Activated CD4-positive, alpha-beta memory T cell treated with anti-CD3 and anti-CD28 coated beads, Interleukin-2, amount 10 ng/mL, durations not matched to agents 7 days and 5 days (primary cell): ENCODE measurements around the gene KIAA0825. TPM values are rescaled to one million over a fixed set of nuclear protein-coding genes. Genes with fewer than 3 reads are reported as not detected.

Experiments
- CTCF ChIA-PET: fragments of 350-600 bp; sonication (Branson Sonifier 250); formaldehyde crosslinking; loops from one replicate; lab custom pipeline; 2021; ENCODE audit warnings: antibody characterized with exemption, inconsistent platforms; lab: Charles Lee
- POLR2A ChIA-PET: fragments of 350-600 bp; sonication (Branson Sonifier 250); formaldehyde crosslinking; loops from one replicate; lab custom pipeline; 2021; ENCODE audit warnings: antibody characterized with exemption; lab: Charles Lee
- DNase-seq: peaks from one replicate; pipeline ENCODE4 v3.0.0-alpha.2; 2020
- H3K27ac Mint-ChIP-seq: one replicate; pipeline ENCODE4 v1.8.0; 2021; ENCODE audit warnings: mild to moderate bottlenecking, mixed read lengths
- H3K27me3 Mint-ChIP-seq: one replicate; pipeline ENCODE4 v1.8.0; 2021; ENCODE audit warnings: mixed read lengths
- H3K36me3 Mint-ChIP-seq: one replicate; pipeline ENCODE4 v1.8.0; 2021; ENCODE audit warnings: low read depth, mixed read lengths
- H3K4me1 Mint-ChIP-seq: one replicate; pipeline ENCODE4 v1.8.0; 2021; ENCODE audit warnings: mixed read lengths
- H3K4me3 Mint-ChIP-seq: one replicate; pipeline ENCODE4 v1.8.0; 2021; ENCODE audit warnings: mild to moderate bottlenecking, mixed read lengths
- H3K9me3 Mint-ChIP-seq: one replicate; pipeline ENCODE4 v1.8.0; 2021; ENCODE audit warnings: mixed read lengths
- total RNA-seq, 2 experiments: library from RNA; stranded (reverse); gene quantifications; one replicate each; pipeline ENCODE4 v1.2.3, GENCODE V29; 2021

KIAA0825 gene
- total RNA-seq, 2 experiments from 2014 or later: 1.5 to 1.7 TPM

DNA sequence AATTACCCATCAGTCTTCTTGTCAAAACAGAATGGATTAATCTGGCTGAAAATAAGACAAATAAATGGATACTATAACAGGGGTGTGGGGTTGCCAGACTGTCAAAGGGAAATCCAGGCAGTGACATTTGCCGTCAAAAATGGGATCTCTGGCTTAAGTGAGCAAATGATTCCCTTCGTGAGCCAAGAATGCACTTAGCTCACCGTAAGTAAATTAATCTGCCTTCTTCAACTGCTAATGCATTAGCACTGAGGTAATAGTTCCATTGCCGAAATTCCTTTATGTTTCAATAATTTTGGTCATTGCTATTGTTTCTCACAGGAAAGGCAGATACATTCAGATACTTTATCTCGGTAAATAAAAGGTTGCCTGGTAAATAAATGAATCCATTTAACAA lies 377.8 kb downstream of the KIAA0825 start:
- no peaks in the 10 kb centered on the region for H3K4me1 Mint-ChIP-seq
- no peaks in the 10 kb centered on the region for H3K9me3 Mint-ChIP-seq
- ChIA-PET POLR2A (no interaction called here), CTCF (no interaction called here)
- no peak for DNase-seq
- H3K27me3 Mint-ChIP-seq: no peaks in the 10 kb centered on the region
- H3K4me3 Mint-ChIP-seq: no peak overlapping the region
- H3K36me3 Mint-ChIP-seq: no peaks in the 10 kb centered on the region
- H3K27ac Mint-ChIP-seq: no peak overlapping the region

DNA sequence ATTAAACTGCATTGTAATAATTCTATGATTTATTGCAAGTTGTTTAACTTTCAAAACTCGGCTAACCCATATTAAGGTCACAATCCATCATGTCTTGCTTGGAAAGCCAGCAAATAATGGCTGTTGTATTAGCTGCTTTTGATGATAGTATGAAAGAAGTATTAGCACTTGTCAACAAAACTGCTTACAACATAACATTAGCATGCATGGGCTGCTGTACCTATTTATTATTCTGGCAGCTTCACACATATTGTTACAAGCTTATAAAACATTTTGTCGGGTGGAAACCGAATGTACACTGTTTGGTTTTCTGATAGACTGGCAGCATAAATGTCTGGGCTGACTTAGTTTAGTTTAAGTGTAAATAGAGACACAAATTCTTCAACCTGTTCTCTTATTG lies 378.3 kb downstream of the KIAA0825 start:
- Mint-ChIP-seq H3K36me3 (no peaks in the 10 kb centered on the region), H3K27ac (no peak overlapping the region), H3K4me1 (no peaks in the 10 kb centered on the region), H3K9me3 (no peaks in the 10 kb centered on the region), H3K4me3 (no peak overlapping the region), H3K27me3 (no peaks in the 10 kb centered on the region)
- ChIA-PET CTCF (no interaction called here), POLR2A (no interaction called here)
- DNase-seq: no peak

DNA sequence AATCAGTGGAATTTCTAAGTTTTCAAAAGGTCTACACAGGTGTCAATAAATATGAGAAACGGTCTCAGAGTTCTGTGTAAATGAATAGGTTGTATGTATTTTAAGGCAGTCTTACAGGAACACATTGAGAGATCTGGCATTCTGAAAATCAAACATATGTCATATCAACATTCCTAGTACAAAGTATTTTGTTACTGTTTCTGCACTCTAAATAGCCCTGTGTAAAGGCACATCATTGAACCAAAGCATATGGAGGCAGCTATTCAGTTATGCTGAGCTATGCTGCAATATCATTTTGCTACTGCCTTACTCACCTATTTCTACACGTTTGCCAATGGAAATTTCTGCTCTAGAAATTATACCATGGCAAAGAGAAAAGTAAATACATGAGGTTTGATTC lies 379.1 kb downstream of the KIAA0825 start:
- ChIA-PET CTCF (no interaction called here), POLR2A (no interaction called here)
- Mint-ChIP-seq H3K4me1 (no peaks in the 10 kb centered on the region), H3K27me3 (no peaks in the 10 kb centered on the region), H3K9me3 (no peaks in the 10 kb centered on the region), H3K36me3 (no peaks in the 10 kb centered on the region), H3K4me3 (no peak overlapping the region), H3K27ac (no peak overlapping the region)
- DNase-seq: no peak

DNA sequence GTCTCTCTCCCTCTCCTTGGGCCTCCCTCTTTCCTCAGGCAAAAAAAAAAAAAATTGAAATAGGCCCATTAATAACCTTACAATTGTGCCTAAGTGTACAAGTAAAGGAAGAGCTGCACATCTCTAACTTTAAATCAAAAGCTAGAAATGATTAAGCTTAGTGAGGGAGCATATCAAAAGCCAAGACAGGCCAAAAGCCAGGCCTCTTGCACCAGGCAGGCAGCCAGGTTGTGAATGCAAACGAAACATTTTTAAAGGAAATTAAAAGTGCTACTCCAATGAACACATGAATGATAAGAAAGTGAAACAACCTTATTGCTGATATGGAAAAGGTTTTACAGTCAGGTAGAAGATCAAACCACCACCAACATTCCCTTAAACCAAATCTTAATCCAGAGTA lies 383.4 kb downstream of the KIAA0825 start:
- no peak overlapping the region for H3K4me3 Mint-ChIP-seq
- CTCF ChIA-PET: no interaction called here
- no peaks in the 10 kb centered on the region for H3K27me3 Mint-ChIP-seq
- POLR2A ChIA-PET: no interaction called here
- no peak for DNase-seq
- no peaks in the 10 kb centered on the region for H3K9me3 Mint-ChIP-seq
- no peaks in the 10 kb centered on the region for H3K4me1 Mint-ChIP-seq
- H3K36me3 Mint-ChIP-seq: no peaks in the 10 kb centered on the region
- H3K27ac Mint-ChIP-seq: no peak overlapping the region

DNA sequence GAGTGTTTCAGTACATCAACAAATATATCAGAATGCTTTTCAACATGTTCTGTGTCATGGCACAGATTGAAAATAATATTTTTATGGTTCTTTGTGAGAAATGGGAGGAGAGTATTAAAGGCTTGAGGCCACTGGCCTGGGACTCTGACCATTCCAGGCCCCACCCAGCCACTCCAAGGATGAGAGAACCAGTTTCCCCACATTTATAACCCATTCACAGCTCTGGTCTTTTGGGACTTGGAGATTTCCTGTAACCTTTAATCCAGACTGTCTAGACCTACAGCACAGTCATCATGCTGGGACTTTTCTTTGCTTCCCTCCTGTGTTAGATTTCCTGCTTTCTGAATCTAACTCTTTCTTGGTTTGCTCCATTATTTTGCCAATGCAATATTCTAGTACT lies 389.6 kb downstream of the KIAA0825 start:
- no peaks in the 10 kb centered on the region for H3K4me1 Mint-ChIP-seq

DNA sequence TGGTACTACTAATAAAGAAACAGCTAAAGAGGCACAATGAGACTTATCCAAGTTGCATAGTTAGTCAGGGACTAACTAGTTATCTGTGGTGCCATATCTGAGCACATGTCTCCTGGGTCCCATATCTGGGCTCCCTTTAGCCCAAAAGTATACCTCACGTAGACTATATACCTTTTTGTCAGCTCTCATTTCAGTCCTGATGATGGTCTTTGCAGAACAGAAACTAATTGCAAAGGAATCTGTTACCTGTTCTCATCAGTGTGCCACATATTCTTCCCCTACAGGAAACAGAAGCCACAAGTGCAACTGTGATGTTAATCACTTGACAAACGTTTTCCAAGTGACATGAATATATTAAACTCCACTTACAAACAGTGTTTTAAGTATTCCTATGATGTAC lies 395.2 kb downstream of the KIAA0825 start:
- ChIA-PET POLR2A (no interaction called here), CTCF (no interaction called here)
- Mint-ChIP-seq H3K27me3 (peaks cover 1% of the 10 kb centered on the region), H3K9me3 (no peaks in the 10 kb centered on the region), H3K36me3 (no peaks in the 10 kb centered on the region), H3K4me3 (no peak overlapping the region), H3K27ac (no peak overlapping the region), H3K4me1 (peaks cover 6% of the 10 kb centered on the region)
- no peak for DNase-seq

More for the DNA sequence above, 389.6 kb downstream of the KIAA0825 start:
- CTCF ChIA-PET: no interaction called here
- POLR2A ChIA-PET: no interaction called here
- Mint-ChIP-seq H3K9me3 (no peaks in the 10 kb centered on the region), H3K27me3 (peaks cover 1% of the 10 kb centered on the region), H3K27ac (no peak overlapping the region), H3K36me3 (no peaks in the 10 kb centered on the region), H3K4me3 (no peak overlapping the region)
- DNase-seq: no peak

DNA sequence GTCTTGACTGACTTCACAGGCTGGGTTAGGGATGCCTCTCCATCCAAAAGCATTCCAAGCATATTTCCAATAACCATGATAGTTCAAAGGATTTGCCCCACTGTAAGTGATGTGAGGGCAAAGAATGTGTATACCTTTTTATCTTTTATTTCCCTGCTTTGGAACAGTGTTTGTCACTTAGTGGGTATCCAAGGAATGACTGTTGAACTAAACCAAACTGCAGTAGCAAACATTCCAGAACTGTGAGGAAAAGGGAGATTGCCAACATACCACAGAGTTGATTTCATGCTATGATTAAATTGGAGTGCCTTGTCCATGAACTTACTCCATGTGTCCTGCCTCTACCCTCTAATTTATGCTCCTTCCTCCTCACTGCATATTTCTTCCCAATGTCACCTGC lies 400.0 kb downstream of the KIAA0825 start:
- ChIA-PET POLR2A (no interaction called here), CTCF (no interaction called here)
- Mint-ChIP-seq H3K36me3 (no peaks in the 10 kb centered on the region), H3K4me3 (no peak overlapping the region), H3K27me3 (peaks cover 3% of the 10 kb centered on the region), H3K4me1 (peaks cover 5% of the 10 kb centered on the region), H3K9me3 (peaks cover 2% of the 10 kb centered on the region), H3K27ac (no peak overlapping the region)
- no peak for DNase-seq

DNA sequence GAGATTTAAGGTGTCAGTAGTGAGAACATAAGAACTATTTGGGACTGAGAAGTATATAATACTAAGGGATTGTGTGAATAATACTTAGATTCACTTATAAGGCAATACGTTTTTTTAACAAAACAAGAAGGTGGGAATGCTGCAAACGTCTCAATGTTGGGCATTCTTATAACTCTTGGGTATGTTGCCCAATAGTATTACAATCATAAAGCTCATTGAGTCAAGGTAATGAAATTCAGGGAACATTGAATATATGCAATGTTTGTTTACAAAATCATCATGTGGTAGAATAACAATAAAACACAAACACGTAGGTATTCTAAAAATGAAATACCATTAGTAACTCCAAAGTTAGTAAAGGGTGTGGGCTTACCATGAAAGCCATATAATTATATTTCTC lies 400.7 kb downstream of the KIAA0825 start:
- no peaks in the 10 kb centered on the region for H3K36me3 Mint-ChIP-seq
- no peak for DNase-seq
- H3K27me3 Mint-ChIP-seq: peaks cover 3% of the 10 kb centered on the region
- no peak overlapping the region for H3K27ac Mint-ChIP-seq
- H3K4me1 Mint-ChIP-seq: no peaks in the 10 kb centered on the region
- no peak overlapping the region for H3K4me3 Mint-ChIP-seq
- CTCF ChIA-PET: no interaction called here
- POLR2A ChIA-PET: no interaction called here
- peaks cover 2% of the 10 kb centered on the region for H3K9me3 Mint-ChIP-seq

DNA sequence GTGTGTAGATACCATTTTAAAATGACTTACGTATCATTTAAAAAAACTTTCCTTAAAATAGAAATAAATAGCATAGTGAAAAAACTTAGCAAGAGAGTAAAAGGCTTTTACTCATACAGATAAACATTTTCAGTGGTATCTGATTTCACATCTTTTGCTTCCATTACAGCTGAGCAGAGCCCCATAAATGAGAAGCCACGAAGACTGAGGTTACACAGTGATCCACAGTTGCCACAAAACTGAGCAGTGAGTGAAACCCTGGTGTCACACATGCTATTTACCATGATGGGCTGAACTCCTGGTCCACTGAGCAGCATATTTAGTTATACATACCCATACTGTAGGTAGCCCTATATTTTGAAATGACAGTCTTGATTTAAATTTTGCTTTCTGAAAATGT lies 401.2 kb downstream of the KIAA0825 start:
- CTCF ChIA-PET: no interaction called here
- H3K4me3 Mint-ChIP-seq: no peak overlapping the region
- H3K36me3 Mint-ChIP-seq: no peaks in the 10 kb centered on the region
- POLR2A ChIA-PET: no interaction called here
- peaks cover 3% of the 10 kb centered on the region for H3K27me3 Mint-ChIP-seq
- H3K4me1 Mint-ChIP-seq: no peaks in the 10 kb centered on the region
- no peak overlapping the region for H3K27ac Mint-ChIP-seq
- H3K9me3 Mint-ChIP-seq: peaks cover 2% of the 10 kb centered on the region
- DNase-seq: no peak

DNA sequence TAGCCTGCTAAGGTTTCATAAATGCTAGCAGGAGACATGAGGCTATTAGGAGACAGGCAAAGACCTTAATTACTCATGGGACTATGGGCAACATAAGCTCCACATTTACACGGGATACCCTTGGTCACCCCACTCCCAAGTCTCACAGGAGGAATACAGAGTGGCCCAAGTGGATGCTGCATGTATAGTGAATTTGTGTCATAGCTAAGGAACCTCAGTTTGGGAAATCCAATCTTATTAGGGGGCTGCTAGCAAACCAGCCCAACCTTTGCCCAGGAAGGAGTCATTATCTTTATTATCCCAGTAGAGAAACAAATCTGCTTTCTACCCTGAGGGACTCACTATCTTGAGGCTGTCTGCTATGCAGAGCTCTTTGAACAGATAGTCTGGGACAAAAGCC lies 405.9 kb downstream of the KIAA0825 start:
- Mint-ChIP-seq H3K9me3 (peaks cover 2% of the 10 kb centered on the region), H3K36me3 (no peaks in the 10 kb centered on the region), H3K27me3 (peaks cover 7% of the 10 kb centered on the region), H3K4me3 (no peak overlapping the region), H3K27ac (no peak overlapping the region), H3K4me1 (no peaks in the 10 kb centered on the region)
- DNase-seq: no peak
- CTCF ChIA-PET: no interaction called here
- POLR2A ChIA-PET: no interaction called here

DNA sequence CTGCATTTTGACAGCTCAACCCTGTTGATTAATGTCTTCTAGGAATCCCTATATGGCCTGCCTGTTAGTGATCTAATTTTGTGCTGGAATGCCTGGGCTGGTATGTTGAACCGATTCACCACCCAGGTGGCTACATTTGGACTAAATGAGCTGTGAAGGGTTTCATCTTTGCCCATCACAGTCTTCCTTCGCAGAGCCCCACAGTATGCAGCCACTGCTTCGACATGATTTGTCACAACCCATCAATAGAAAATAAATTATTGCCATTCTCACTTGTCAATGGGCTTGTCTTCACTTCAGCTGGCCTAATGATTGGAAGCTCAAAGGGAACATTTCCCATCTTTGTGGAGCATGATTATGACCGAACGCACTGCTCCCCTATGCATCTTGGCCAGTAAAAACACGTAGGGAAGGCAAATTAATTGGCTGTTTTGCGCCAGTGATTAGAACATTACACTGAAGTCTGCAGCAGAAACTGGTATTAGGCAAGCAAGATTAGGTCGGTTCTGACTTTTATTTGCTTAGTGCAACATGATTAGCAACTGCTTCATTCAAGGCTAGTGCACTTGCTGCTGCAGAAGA lies 408.5 kb downstream of the KIAA0825 start:
- no peak overlapping the region for H3K4me3 Mint-ChIP-seq
- H3K27ac Mint-ChIP-seq: no peak overlapping the region
- POLR2A ChIA-PET: no interaction called here
- H3K27me3 Mint-ChIP-seq: peaks cover 11% of the 10 kb centered on the region
- H3K4me1 Mint-ChIP-seq: no peaks in the 10 kb centered on the region
- CTCF ChIA-PET: no interaction called here
- DNase-seq: no peak
- peaks cover 2% of the 10 kb centered on the region for H3K9me3 Mint-ChIP-seq
- H3K36me3 Mint-ChIP-seq: no peaks in the 10 kb centered on the region

DNA sequence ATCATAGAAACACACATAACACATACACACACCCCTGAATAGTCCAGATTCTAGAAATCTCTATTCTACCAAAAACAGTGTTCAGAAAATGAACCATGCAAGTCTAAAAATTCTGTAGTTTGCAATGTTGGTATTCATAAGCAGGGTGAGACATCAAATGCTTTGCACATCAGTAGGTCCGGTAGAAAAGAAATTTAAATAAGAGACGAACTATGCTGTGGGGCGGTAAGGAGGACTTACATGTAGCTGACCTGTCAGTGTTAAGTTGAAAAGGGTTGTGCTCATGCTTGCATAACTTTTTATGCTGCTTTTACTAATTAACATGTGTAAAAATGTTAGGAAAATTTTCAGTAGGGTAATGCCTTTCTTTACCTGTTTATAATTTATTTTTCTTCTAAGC lies 409.1 kb downstream of the KIAA0825 start:
- peaks cover 11% of the 10 kb centered on the region for H3K27me3 Mint-ChIP-seq
- no peak for DNase-seq
- ChIA-PET CTCF (no interaction called here), POLR2A (no interaction called here)
- H3K36me3 Mint-ChIP-seq: no peaks in the 10 kb centered on the region
- H3K4me3 Mint-ChIP-seq: no peak overlapping the region
- no peaks in the 10 kb centered on the region for H3K9me3 Mint-ChIP-seq
- H3K4me1 Mint-ChIP-seq: no peaks in the 10 kb centered on the region
- no peak overlapping the region for H3K27ac Mint-ChIP-seq

DNA sequence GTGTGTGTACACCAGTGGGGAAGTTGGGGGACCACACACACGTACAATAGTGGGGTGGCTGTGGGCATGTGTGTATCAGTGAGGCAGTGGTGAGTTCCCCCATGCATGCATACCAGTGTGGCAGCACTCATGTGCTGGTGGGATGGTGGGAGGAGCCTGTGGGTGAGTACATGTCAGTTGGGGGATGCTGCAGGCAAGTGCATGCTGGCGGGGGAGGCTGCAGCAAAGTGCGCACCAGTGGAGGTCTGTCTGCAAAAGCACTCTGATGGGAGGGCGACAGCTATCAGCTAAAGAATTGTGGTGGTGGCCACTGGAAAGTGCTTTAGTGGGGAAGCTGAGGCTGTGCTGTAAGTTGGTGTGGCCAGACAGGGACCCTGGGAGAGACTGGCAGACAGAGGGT lies 418.8 kb downstream of the KIAA0825 start:
- no peaks in the 10 kb centered on the region for H3K36me3 Mint-ChIP-seq
- CTCF ChIA-PET: no interaction called here

DNA sequence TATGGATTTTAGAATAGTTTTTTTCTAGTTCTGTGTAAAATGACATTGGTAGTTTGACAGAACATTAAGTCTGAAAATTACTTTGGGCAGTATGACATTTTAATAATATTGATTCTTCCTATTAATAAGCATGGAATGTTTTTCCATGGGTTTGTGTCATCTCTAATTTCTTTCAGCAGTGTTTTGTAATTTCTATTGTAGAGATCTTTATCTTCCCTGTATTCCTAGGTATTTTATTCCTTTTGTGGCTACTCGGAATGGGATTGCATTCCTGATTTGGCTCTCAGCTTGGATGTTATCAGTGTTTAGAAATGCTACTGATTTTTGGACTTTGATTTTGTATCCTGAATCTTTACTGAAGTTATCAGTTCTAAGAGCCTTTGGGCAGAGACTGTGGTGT lies 420.4 kb downstream of the KIAA0825 start:
- Mint-ChIP-seq H3K4me3 (no peak overlapping the region), H3K36me3 (no peaks in the 10 kb centered on the region), H3K9me3 (no peaks in the 10 kb centered on the region), H3K4me1 (no peaks in the 10 kb centered on the region), H3K27me3 (no peaks in the 10 kb centered on the region), H3K27ac (no peak overlapping the region)
- CTCF ChIA-PET: no interaction called here
- POLR2A ChIA-PET: no interaction called here
- no peak for DNase-seq

More for the DNA sequence above, 418.8 kb downstream of the KIAA0825 start:
- no peak overlapping the region for H3K27ac Mint-ChIP-seq
- no peak for DNase-seq
- POLR2A ChIA-PET: no interaction called here
- H3K4me3 Mint-ChIP-seq: no peak overlapping the region
- no peaks in the 10 kb centered on the region for H3K9me3 Mint-ChIP-seq
- no peaks in the 10 kb centered on the region for H3K4me1 Mint-ChIP-seq
- H3K27me3 Mint-ChIP-seq: no peaks in the 10 kb centered on the region
